HCT116 (cell line): ENCODE data around the gene ACCS. TPM values are rescaled to one million over a fixed set of nuclear protein-coding genes. Genes with fewer than 3 reads are reported as not detected.

Experiments
- ATAC-seq: fragments of 200-7000 bp; cut with Tn5 transposase; 2 replicates; pipeline ENCODE4 v1.9.1; 2020; ENCODE audit warnings: mild to moderate bottlenecking, moderate library complexity
- BruUV-seq: library from RNA; stranded (reverse); fragments of 400-500 nt; replicated peaks from 2 replicates; lab custom pipeline; 2021; lab: Mats Ljungman, UMichigan
- CTCF ChIA-PET: fragments of 300-600 bp; sonication (Branson Sonifier 250); formaldehyde crosslinking; loops from one replicate; lab custom pipeline; 2021; ENCODE audit warnings: antibody characterized with exemption; lab: Charles Lee
- POLR2A ChIA-PET: fragments of 300-600, 350-600 bp; sonication (Branson Sonifier 250); formaldehyde crosslinking; loops from one replicate; lab custom pipeline; 2021; ENCODE audit warnings: antibody characterized with exemption; lab: Charles Lee
- RAD21 ChIA-PET, 2 experiments: fragments of 300-600 bp; sonication (Branson Sonifier 250); formaldehyde crosslinking; loops; one replicate each; lab custom pipeline; 2023; ENCODE audit warnings: low total read pairs in 2 of 2; ENCODE audit not compliant: uncharacterized antibody in 2 of 2, unreplicated experiment in 2 of 2, low non-redundant PET in 1 of 2; lab: Charles Lee
- DNase-seq: peaks from one replicate; pipeline ENCODE4 v3.0.0-alpha.2; 2010; ENCODE audit warnings: low read depth, low spot score
- H2AFZ ChIP-seq: fragments of 200-600 bp; shearing (Covaris generic), sonication (generic); 2 replicates; pipeline ENCODE4 v1.6.1; 2017; ENCODE audit warnings: low read depth, mixed run types, mixed read lengths, antibody characterized with exemption, low read length; ENCODE audit not compliant: poor library complexity, severe bottlenecking
- H3K27ac ChIP-seq: 2 replicates; pipeline ENCODE4 v1.5.1; 2012; ENCODE audit warnings: low read depth, low read length
- H3K27me3 ChIP-seq: fragments of 200-600 bp; sonication (generic); 2 replicates; pipeline ENCODE4 v1.6.1; 2016; ENCODE audit warnings: mixed run types, low read length, mixed read lengths; ENCODE audit not compliant: insufficient read depth
- H3K36me3 ChIP-seq, 2 experiments: fragments of 200-500 bp in 1 of 2; fragments of 200-600 bp in 1 of 2; sonication (Bioruptor generic) in 1 of 2; sonication (generic) in 1 of 2; 2 replicates each; pipeline versions ENCODE4 v1.5.1 to v1.6.1; 2014 to 2016; ENCODE audit warnings: low read length in 2 of 2, inconsistent platforms in 1 of 2, mixed read lengths in 1 of 2, mixed run types in 1 of 2; ENCODE audit not compliant: insufficient read depth in 2 of 2, control insufficient read depth in 1 of 2
- H3K4me1 ChIP-seq, 2 experiments: fragments of 200-600 bp in 1 of 2; sonication (generic) in 1 of 2; 2 replicates each; pipeline versions ENCODE4 v1.5.1 to v1.6.1; 2012 to 2017; ENCODE audit warnings: low read length in 2 of 2, inconsistent platforms in 1 of 2, mild to moderate bottlenecking in 1 of 2, mixed read lengths in 1 of 2, mixed run types in 1 of 2, moderate library complexity in 1 of 2; ENCODE audit not compliant: insufficient read depth in 2 of 2, control insufficient read depth in 1 of 2
- H3K4me2 ChIP-seq: fragments of 200-600 bp; sonication (generic); 2 replicates; pipeline ENCODE4 v1.6.1; 2017; ENCODE audit warnings: mixed run types, low read length, mixed read lengths
- H3K4me3 ChIP-seq, 2 experiments: fragments of 200-600 bp in 1 of 2; sonication (generic) in 1 of 2; replicated peaks in 1 of 2; 2 replicates each; pipeline ENCODE4 v1.5.1; 2011 to 2016; ENCODE audit warnings: low read length in 2 of 2, control low read depth in 1 of 2, low read depth in 1 of 2, mild to moderate bottlenecking in 1 of 2, mixed read lengths in 1 of 2, mixed run types in 1 of 2
- H3K79me2 ChIP-seq: fragments of 200-600 bp; sonication (generic); 2 replicates; pipeline ENCODE4 v1.6.1; 2017; ENCODE audit warnings: mild to moderate bottlenecking, mixed run types, low read length, moderate library complexity, mixed read lengths; ENCODE audit not compliant: insufficient read depth
- H3K9ac ChIP-seq: fragments of 200-600 bp; sonication (generic); 2 replicates; pipeline ENCODE4 v1.6.1; 2016; ENCODE audit warnings: low read length, mixed read lengths
- H3K9me2 ChIP-seq: fragments of 200-600 bp; sonication (generic), shearing (Covaris generic); 2 replicates; pipeline ENCODE4 v1.6.1; 2017; ENCODE audit warnings: mixed run types, mild to moderate bottlenecking, moderate library complexity; ENCODE audit not compliant: insufficient read depth
- H3K9me3 ChIP-seq, 2 experiments: fragments of 200-500 bp in 1 of 2; fragments of 200-600 bp in 1 of 2; sonication (Bioruptor generic) in 1 of 2; sonication (generic) in 1 of 2; 2 replicates each; pipeline ENCODE4 v1.6.1; 2014 to 2017; ENCODE audit warnings: low read length in 2 of 2, mixed read lengths in 2 of 2, inconsistent platforms in 1 of 2, low read depth in 1 of 2, mild to moderate bottlenecking in 1 of 2, mixed run types in 1 of 2, moderate library complexity in 1 of 2; ENCODE audit not compliant: control insufficient read depth in 1 of 2, insufficient read depth in 1 of 2
- H4K20me1 ChIP-seq: fragments of 200-600 bp; sonication (generic), shearing (Covaris generic); 2 replicates; pipeline ENCODE4 v1.6.1; 2017; ENCODE audit warnings: mixed run types, mild to moderate bottlenecking, moderate library complexity; ENCODE audit not compliant: insufficient read depth
- ELF1 ChIP-seq: IDR thresholded peaks from 2 replicates; pipeline ENCODE4 v1.6.1; 2012; ENCODE audit warnings: low read depth, borderline replicate concordance
- EZH2phosphoT487 ChIP-seq: fragments of 200-600 bp; IDR thresholded peaks from 2 replicates; pipeline ENCODE4 v1.6.1; 2018; ENCODE audit warnings: antibody characterized with exemption, borderline replicate concordance
- POLR2A ChIP-seq: IDR thresholded peaks from 2 replicates; pipeline ENCODE4 v1.7.0; 2011; ENCODE audit warnings: borderline replicate concordance; ENCODE audit not compliant: insufficient read depth, insufficient read length; ENCODE audit errors: extremely low read depth
- SIN3A ChIP-seq: IDR thresholded peaks from 2 replicates; pipeline ENCODE4 v1.6.1; 2012; ENCODE audit warnings: low read depth
- TCF7L2 ChIP-seq: IDR thresholded peaks from 2 replicates; pipeline ENCODE4 v1.7.0; 2011; ENCODE audit warnings: borderline replicate concordance, inconsistent platforms; ENCODE audit not compliant: insufficient read depth, insufficient read length; ENCODE audit errors: extremely low read depth
- YY1 ChIP-seq: IDR thresholded peaks from 2 replicates; pipeline ENCODE4 v1.6.1; 2011; ENCODE audit warnings: low read length, low read depth, moderate library complexity, mild to moderate bottlenecking; ENCODE audit not compliant: insufficient replicate concordance; ENCODE audit errors: extremely low read depth
- intact Hi-C: fragments of 100-400 bp; cut with micrococcal nuclease; formaldehyde crosslinking; loops from 2 replicates; pipeline ENCODE4 v1.10.0; 2022
- total RNA-seq: library from RNA; stranded (reverse); gene quantifications from one replicate; pipeline ENCODE4 v1.2.1, GENCODE V29; 2021; ENCODE audit not compliant: unreplicated experiment
- TF ChIP-seq, protein P1 (sequence below), 3 experiments: fragments of 200-600 bp in 1 of 3; sonication (generic) in 1 of 3; IDR thresholded peaks in 2 of 3; conservative IDR thresholded peaks in 1 of 3; 2 replicates each; pipeline ENCODE4 v1.5.1; 2012 to 2017; ENCODE audit warnings: low read depth in 2 of 3, low read length in 2 of 3, antibody characterized with exemption in 1 of 3, borderline replicate concordance in 1 of 3, control low read depth in 1 of 3, mild to moderate bottlenecking in 1 of 3, mixed read lengths in 1 of 3, mixed run types in 1 of 3, moderate library complexity in 1 of 3; ENCODE audit not compliant: insufficient read depth in 1 of 3
- TF ChIP-seq, protein P2 (sequence below): IDR thresholded peaks from 2 replicates; pipeline ENCODE4 v1.6.1; 2012; ENCODE audit warnings: low read depth
- TF ChIP-seq, protein P3 (sequence below): IDR thresholded peaks from 2 replicates; pipeline ENCODE4 v1.6.1; 2011; ENCODE audit warnings: mild to moderate bottlenecking, low read length, moderate library complexity; ENCODE audit not compliant: insufficient replicate concordance; ENCODE audit errors: extremely low read depth

ACCS gene
- total RNA-seq, 1 experiment from 2014 or later, result 13.2 TPM

DNA sequence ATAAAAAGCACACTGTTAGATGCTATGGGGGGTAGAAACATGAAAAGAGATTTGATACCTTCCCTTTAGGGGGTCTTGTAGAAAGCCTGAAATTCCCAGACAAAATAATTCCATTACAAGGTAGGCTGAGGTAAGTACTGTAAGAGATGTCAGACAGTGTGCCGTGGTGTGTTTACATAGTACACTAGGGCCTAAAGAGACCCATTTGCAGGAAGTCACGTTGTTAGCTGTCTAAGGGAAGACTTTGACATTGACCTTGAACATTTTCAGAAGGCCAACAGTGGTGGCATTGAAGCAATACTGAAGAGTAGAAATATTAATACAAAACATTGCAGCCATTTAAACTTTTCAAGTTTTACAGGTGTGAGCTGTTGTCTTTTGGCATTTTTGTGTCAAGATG, 60.2 kb downstream of the ACCS start (continued):
- TF ChIP-seq, protein P1, sequence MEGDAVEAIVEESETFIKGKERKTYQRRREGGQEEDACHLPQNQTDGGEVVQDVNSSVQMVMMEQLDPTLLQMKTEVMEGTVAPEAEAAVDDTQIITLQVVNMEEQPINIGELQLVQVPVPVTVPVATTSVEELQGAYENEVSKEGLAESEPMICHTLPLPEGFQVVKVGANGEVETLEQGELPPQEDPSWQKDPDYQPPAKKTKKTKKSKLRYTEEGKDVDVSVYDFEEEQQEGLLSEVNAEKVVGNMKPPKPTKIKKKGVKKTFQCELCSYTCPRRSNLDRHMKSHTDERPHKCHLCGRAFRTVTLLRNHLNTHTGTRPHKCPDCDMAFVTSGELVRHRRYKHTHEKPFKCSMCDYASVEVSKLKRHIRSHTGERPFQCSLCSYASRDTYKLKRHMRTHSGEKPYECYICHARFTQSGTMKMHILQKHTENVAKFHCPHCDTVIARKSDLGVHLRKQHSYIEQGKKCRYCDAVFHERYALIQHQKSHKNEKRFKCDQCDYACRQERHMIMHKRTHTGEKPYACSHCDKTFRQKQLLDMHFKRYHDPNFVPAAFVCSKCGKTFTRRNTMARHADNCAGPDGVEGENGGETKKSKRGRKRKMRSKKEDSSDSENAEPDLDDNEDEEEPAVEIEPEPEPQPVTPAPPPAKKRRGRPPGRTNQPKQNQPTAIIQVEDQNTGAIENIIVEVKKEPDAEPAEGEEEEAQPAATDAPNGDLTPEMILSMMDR (IDR thresholded peaks at IDR 0.05 in 2 of 3, conservative IDR thresholded peaks at IDR 0.05 in 1 of 3; ENCODE audit: borderline replicate concordance in 1 of 3, insufficient read depth in 1 of 3, low read depth in 2 of 3, low read length in 2 of 3), result no peak
- no peak for TF ChIP-seq ELF1

DNA sequence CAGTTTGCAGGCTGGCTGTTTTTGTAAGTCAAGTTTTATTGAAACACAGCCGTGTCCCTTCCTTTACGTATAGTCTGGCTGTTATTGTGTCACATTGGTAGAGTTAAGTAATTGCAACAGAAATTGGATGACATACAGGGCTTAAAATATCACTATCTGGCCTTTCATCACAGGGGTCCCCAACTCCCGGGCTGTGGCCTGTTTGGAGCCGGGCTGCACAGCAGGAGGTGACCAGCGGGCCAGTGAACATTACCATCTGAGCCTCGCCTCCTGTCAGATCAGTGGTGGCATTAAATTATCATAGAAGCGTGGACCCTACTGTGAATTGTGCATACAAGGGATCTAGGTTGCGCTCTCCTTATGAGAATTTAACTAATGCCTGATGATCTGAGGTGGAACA, 61.1 kb downstream of the ACCS start:
- no peaks in the 10 kb centered on the region for H3K4me1 ChIP-seq
- no peak for DNase-seq
- H3K27ac ChIP-seq, result no peak overlapping the region
- H3K79me2 ChIP-seq, result no peaks in the 10 kb centered on the region
- no TSS peak for BruUV-seq
- TF ChIP-seq SIN3A, result no peak
- no peak for TF ChIP-seq TCF7L2
- RAD21 ChIA-PET, result no interaction called here
- H3K4me3 ChIP-seq, result no peak overlapping the region
- no peak overlapping the region for H2AFZ ChIP-seq
- POLR2A ChIA-PET, result no interaction called here
- no peaks in the 10 kb centered on the region for H4K20me1 ChIP-seq
- H3K36me3 ChIP-seq, result peaks cover 0 to 25% of the 10 kb centered on the region in 2 experiments; a peak in 2 of 4 replicates
- no peak overlapping the region for H3K4me2 ChIP-seq
- no peak overlapping the region for H3K9ac ChIP-seq
- ATAC-seq, result no peak
- no peaks in the 10 kb centered on the region for H3K27me3 ChIP-seq
- CTCF ChIA-PET, result no interaction called here
- H3K9me3 ChIP-seq, result no peaks in the 10 kb centered on the region
- intact Hi-C loops, result no loop called here
- no peaks in the 10 kb centered on the region for H3K9me2 ChIP-seq

DNA sequence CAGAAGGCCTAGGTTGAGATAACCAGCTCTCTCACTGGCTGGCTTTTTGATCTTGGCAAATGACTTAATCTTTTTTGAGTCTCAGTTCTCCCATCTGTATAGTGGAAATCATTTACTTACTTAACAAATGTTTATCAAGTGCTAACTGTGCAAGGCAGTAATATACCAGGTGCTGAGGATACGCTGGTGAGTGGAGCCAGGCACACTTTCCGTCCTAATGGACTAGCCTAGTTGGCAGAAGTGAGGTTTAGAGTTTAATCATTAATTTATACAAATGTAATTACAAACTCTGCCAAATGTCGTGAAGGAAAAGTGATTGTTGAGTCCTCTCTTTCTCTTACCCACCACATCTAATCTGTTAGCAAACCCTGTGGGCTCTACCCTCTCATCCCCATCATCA, 62.7 kb downstream of the ACCS start:
- H3K27ac ChIP-seq, result no peak overlapping the region
- no peaks in the 10 kb centered on the region for H3K79me2 ChIP-seq
- no peaks in the 10 kb centered on the region for H3K9me3 ChIP-seq
- no peaks in the 10 kb centered on the region for H3K27me3 ChIP-seq
- intact Hi-C loops, result no loop called here
- DNase-seq (no peak), ATAC-seq (no peak)
- no peak overlapping the region for H3K9ac ChIP-seq
- peaks cover 0 to 25% of the 10 kb centered on the region in 2 experiments; a peak in 2 of 4 replicates for H3K36me3 ChIP-seq
- H3K9me2 ChIP-seq, result no peaks in the 10 kb centered on the region
- H3K4me3 ChIP-seq, result no peak overlapping the region
- no peaks in the 10 kb centered on the region for H4K20me1 ChIP-seq
- ChIA-PET POLR2A (no interaction called here), CTCF (no interaction called here), RAD21 (no interaction called here)
- H3K4me1 ChIP-seq, result no peaks in the 10 kb centered on the region
- BruUV-seq, result no TSS peak
- H3K4me2 ChIP-seq, result no peak overlapping the region
- H2AFZ ChIP-seq, result no peak overlapping the region
- TF ChIP-seq EZH2phosphoT487, result no peak
- TF ChIP-seq, protein P2, sequence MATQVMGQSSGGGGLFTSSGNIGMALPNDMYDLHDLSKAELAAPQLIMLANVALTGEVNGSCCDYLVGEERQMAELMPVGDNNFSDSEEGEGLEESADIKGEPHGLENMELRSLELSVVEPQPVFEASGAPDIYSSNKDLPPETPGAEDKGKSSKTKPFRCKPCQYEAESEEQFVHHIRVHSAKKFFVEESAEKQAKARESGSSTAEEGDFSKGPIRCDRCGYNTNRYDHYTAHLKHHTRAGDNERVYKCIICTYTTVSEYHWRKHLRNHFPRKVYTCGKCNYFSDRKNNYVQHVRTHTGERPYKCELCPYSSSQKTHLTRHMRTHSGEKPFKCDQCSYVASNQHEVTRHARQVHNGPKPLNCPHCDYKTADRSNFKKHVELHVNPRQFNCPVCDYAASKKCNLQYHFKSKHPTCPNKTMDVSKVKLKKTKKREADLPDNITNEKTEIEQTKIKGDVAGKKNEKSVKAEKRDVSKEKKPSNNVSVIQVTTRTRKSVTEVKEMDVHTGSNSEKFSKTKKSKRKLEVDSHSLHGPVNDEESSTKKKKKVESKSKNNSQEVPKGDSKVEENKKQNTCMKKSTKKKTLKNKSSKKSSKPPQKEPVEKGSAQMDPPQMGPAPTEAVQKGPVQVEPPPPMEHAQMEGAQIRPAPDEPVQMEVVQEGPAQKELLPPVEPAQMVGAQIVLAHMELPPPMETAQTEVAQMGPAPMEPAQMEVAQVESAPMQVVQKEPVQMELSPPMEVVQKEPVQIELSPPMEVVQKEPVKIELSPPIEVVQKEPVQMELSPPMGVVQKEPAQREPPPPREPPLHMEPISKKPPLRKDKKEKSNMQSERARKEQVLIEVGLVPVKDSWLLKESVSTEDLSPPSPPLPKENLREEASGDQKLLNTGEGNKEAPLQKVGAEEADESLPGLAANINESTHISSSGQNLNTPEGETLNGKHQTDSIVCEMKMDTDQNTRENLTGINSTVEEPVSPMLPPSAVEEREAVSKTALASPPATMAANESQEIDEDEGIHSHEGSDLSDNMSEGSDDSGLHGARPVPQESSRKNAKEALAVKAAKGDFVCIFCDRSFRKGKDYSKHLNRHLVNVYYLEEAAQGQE, result no peak
- TF ChIP-seq, protein P3, sequence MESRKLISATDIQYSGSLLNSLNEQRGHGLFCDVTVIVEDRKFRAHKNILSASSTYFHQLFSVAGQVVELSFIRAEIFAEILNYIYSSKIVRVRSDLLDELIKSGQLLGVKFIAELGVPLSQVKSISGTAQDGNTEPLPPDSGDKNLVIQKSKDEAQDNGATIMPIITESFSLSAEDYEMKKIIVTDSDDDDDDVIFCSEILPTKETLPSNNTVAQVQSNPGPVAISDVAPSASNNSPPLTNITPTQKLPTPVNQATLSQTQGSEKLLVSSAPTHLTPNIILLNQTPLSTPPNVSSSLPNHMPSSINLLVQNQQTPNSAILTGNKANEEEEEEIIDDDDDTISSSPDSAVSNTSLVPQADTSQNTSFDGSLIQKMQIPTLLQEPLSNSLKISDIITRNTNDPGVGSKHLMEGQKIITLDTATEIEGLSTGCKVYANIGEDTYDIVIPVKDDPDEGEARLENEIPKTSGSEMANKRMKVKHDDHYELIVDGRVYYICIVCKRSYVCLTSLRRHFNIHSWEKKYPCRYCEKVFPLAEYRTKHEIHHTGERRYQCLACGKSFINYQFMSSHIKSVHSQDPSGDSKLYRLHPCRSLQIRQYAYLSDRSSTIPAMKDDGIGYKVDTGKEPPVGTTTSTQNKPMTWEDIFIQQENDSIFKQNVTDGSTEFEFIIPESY, result no peak
- TF ChIP-seq POLR2A, result no peak
- TF ChIP-seq YY1, result no peak
